ENCODE measurements around the gene MAP3K6. TPM values are rescaled to one million over a fixed set of nuclear protein-coding genes. Genes with fewer than 3 reads are reported as not detected.
A peak's percentile ranks its signal among the peaks of the same experiment; 100 is the strongest.

MAP3K6 gene
- total and polyA plus RNA-seq, 2 of the 13 experiments (the other 11 are each of a cell fraction or from before 2014, with no cell fraction given) = 2.7 to 3.2 TPM

DNA sequence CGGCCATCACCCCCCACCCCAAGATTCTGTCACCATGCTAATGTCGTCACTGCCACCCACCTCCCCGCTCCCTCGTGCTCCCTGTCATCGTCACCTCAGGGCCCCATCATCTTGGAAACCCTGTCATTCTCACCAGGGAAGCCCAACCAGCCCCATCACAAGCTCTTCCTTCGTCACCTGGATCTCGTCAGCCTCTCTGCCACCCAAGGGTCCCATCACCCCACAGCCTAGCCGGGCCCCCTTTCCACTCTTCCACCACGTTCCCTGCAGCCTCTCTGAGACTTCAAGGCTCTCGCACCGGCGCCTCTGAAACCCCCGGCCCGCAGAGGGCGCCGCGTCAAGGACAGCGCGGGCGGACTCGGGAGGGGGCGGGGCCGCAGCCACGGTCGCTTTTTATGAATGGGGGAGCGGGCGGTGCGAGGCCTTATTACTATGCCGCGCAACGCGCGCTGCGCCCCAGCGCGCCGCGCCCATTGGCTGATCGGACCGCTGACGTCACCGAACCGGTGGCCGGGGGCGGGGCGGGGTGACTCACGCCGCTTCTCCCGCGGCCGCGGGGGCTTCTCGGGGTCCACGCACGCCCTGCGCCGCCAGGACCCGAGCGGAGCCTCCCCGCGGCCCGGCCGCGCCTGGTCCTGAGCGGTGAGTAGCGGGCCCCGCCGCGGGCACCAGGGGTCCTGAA, 25.5 kb upstream of the MAP3K6 start, which contains the start of gene GPR3 (continued):
- no peak for TF ChIP-seq ZNF629 (CRISPR knock-in tag; conservative IDR thresholded peaks at IDR 0.05)
- 0 out of 2 replicates have a peak, but pooled peaks have one; percentile 32 for TF ChIP-seq ZSCAN20 (CRISPR knock-in tag; IDR thresholded peaks at IDR 0.05; ENCODE audit: borderline replicate concordance)
- TF ChIP-seq CCAR2 (optimal IDR thresholded peaks at IDR 0.05; ENCODE audit: low read depth, low read length) = no peak
- TF ChIP-seq ERF (CRISPR knock-in tag; IDR thresholded peaks at IDR 0.05) = 0 out of 2 replicates have a peak, but pooled peaks have one; percentile 17
- no peak for TF ChIP-seq SMARCE1 (IDR thresholded peaks at IDR 0.05; ENCODE audit: borderline replicate concordance)
- TF ChIP-seq, protein P1, sequence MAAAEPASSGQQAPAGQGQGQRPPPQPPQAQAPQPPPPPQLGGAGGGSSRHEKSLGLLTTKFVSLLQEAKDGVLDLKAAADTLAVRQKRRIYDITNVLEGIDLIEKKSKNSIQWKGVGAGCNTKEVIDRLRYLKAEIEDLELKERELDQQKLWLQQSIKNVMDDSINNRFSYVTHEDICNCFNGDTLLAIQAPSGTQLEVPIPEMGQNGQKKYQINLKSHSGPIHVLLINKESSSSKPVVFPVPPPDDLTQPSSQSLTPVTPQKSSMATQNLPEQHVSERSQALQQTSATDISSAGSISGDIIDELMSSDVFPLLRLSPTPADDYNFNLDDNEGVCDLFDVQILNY (CRISPR knock-in tag; conservative IDR thresholded peaks at IDR 0.05) = peak; percentile 48; the same call in 1 of the 2 replicates
- peak; percentile 89 for TF ChIP-seq RFXANK (CRISPR knock-in tag; IDR thresholded peaks at IDR 0.05)
- TF ChIP-seq, protein P2, sequence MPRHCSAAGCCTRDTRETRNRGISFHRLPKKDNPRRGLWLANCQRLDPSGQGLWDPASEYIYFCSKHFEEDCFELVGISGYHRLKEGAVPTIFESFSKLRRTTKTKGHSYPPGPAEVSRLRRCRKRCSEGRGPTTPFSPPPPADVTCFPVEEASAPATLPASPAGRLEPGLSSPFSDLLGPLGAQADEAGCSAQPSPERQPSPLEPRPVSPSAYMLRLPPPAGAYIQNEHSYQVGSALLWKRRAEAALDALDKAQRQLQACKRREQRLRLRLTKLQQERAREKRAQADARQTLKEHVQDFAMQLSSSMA (CRISPR knock-in tag; IDR thresholded peaks at IDR 0.05) = 0 out of 2 replicates have a peak, but pooled peaks have one; percentile 57
- no peak for TF ChIP-seq PAX8 (CRISPR knock-in tag; IDR thresholded peaks at IDR 0.05; ENCODE audit: borderline replicate concordance)
- no peak for TF ChIP-seq CBX2 (IDR thresholded peaks at IDR 0.05; ENCODE audit: low read depth, low read length)
- TF ChIP-seq CBX2 (CRISPR knock-in tag; IDR thresholded peaks at IDR 0.05; ENCODE audit: low read depth) = no peak
- no peak for TF ChIP-seq POLR2AphosphoS2 (IDR thresholded peaks at IDR 0.05; ENCODE audit: low read depth, low read length)
- TF ChIP-seq ZBTB7A (CRISPR knock-in tag; IDR thresholded peaks at IDR 0.05) = 0 out of 2 replicates have a peak, but pooled peaks have one; percentile 14
- TF ChIP-seq GFI1 (CRISPR knock-in tag; IDR thresholded peaks at IDR 0.05; ENCODE audit: borderline replicate concordance) = peak; percentile 58; the same call in 1 of the 2 replicates
- TF ChIP-seq, protein P3, sequence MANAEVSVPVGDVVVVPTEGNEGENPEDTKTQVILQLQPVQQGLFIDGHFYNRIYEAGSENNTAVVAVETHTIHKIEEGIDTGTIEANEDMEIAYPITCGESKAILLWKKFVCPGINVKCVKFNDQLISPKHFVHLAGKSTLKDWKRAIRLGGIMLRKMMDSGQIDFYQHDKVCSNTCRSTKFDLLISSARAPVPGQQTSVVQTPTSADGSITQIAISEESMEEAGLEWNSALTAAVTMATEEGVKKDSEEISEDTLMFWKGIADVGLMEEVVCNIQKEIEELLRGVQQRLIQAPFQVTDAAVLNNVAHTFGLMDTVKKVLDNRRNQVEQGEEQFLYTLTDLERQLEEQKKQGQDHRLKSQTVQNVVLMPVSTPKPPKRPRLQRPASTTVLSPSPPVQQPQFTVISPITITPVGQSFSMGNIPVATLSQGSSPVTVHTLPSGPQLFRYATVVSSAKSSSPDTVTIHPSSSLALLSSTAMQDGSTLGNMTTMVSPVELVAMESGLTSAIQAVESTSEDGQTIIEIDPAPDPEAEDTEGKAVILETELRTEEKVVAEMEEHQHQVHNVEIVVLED (CRISPR knock-in tag; IDR thresholded peaks at IDR 0.05; ENCODE audit: borderline replicate concordance) = peak; percentile 68
- TF ChIP-seq ARNT (IDR thresholded peaks at IDR 0.05) = no peak
- TF ChIP-seq HES4 (CRISPR knock-in tag; IDR thresholded peaks at IDR 0.05; ENCODE audit: borderline replicate concordance) = no peak
- TF ChIP-seq NFYB (CRISPR knock-in tag; IDR thresholded peaks at IDR 0.05) = peak; percentile 81
- TF ChIP-seq, protein P4, sequence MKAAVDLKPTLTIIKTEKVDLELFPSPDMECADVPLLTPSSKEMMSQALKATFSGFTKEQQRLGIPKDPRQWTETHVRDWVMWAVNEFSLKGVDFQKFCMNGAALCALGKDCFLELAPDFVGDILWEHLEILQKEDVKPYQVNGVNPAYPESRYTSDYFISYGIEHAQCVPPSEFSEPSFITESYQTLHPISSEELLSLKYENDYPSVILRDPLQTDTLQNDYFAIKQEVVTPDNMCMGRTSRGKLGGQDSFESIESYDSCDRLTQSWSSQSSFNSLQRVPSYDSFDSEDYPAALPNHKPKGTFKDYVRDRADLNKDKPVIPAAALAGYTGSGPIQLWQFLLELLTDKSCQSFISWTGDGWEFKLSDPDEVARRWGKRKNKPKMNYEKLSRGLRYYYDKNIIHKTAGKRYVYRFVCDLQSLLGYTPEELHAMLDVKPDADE (CRISPR knock-in tag; IDR thresholded peaks at IDR 0.05) = no peak
- TF ChIP-seq EP300 (IDR thresholded peaks at IDR 0.05; ENCODE audit: low read depth in 2 of 2, low read length in 2 of 2) = 0 out of 4 replicates have a peak, but pooled peaks of 1 of the 2 experiments have one; percentile 13
- TF ChIP-seq EP300 (CRISPR knock-in tag; IDR thresholded peaks at IDR 0.05; ENCODE audit: borderline replicate concordance) = no peak; the same call in 1 of the 2 replicates
- peak; percentile 26; the same call in 1 of the 2 replicates for TF ChIP-seq CREM (IDR thresholded peaks at IDR 0.05)
- no peak for TF ChIP-seq CREM (CRISPR knock-in tag; IDR thresholded peaks at IDR 0.05)
- TF ChIP-seq, protein P5, sequence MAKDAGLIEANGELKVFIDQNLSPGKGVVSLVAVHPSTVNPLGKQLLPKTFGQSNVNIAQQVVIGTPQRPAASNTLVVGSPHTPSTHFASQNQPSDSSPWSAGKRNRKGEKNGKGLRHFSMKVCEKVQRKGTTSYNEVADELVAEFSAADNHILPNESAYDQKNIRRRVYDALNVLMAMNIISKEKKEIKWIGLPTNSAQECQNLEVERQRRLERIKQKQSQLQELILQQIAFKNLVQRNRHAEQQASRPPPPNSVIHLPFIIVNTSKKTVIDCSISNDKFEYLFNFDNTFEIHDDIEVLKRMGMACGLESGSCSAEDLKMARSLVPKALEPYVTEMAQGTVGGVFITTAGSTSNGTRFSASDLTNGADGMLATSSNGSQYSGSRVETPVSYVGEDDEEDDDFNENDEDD (CRISPR knock-in tag; IDR thresholded peaks at IDR 0.05; ENCODE audit: borderline replicate concordance) = peak; percentile 83
